IMR-90 (cell line): ENCODE measurements around the gene VGF. TPM values are rescaled to one million over a fixed set of nuclear protein-coding genes. Genes with fewer than 3 reads are reported as not detected.
A peak's percentile ranks its signal among the peaks of the same experiment; 100 is the strongest.

Source experiments
- ATAC-seq: fragments of 200-7000 bp; cut with Tn5 transposase; 2 replicates; pipeline ENCODE4 v1.9.1; 2020; ENCODE audit warnings: low read depth, mild to moderate bottlenecking, moderate library complexity
- BruUV-seq: library from RNA; stranded (reverse); fragments of 400-500 nt; replicated peaks from 2 replicates; lab custom pipeline; 2021; lab: Mats Ljungman, UMichigan
- CTCF ChIA-PET: fragments of 300-600 bp; formaldehyde crosslinking; extraction: SDS; loops from one replicate; lab custom pipeline; 2021; ENCODE audit warnings: antibody characterized with exemption; lab: Yijun Ruan, JAX
- POLR2A ChIA-PET: fragments of 300-600 bp; sonication (Branson Sonifier 250); formaldehyde crosslinking; loops from one replicate; lab custom pipeline; 2022; ENCODE audit warnings: antibody characterized with exemption; ENCODE audit not compliant: unreplicated experiment; lab: Charles Lee
- DNase-seq: peaks from one replicate; pipeline ENCODE4 v3.0.0; 2013
- H2AFZ ChIP-seq: replicated peaks from 2 replicates; pipeline ENCODE3; 2013; ENCODE audit warnings: low read length, mild to moderate bottlenecking; ENCODE audit not compliant: poor library complexity
- H2AK5ac ChIP-seq: 2 replicates; pipeline ENCODE4 v1.6.1; 2013; ENCODE audit warnings: low read depth, low read length, inconsistent platforms
- H2AK9ac ChIP-seq: replicated peaks from 2 replicates; pipeline ENCODE3; 2013; ENCODE audit warnings: mild to moderate bottlenecking, low read depth, low read length, moderate library complexity; ENCODE audit not compliant: poor library complexity
- H2BK120ac ChIP-seq: 2 replicates; pipeline ENCODE4 v1.6.1; 2013; ENCODE audit warnings: low read depth, low read length, inconsistent platforms
- H2BK15ac ChIP-seq: 3 replicates; pipeline ENCODE4 v1.6.1; 2013; ENCODE audit warnings: low read depth, low read length, inconsistent platforms
- H2BK20ac ChIP-seq: 2 replicates; pipeline ENCODE4 v1.6.1; 2013; ENCODE audit warnings: low read depth, mild to moderate bottlenecking, inconsistent platforms, low read length, moderate library complexity
- H2BK5ac ChIP-seq: 2 replicates; pipeline ENCODE4 v1.6.1; 2013; ENCODE audit warnings: mild to moderate bottlenecking, low read depth, low read length, inconsistent platforms; ENCODE audit not compliant: poor library complexity, severe bottlenecking
- H3K14ac ChIP-seq: replicated peaks from 2 replicates; pipeline ENCODE4 v1.6.1; 2013; ENCODE audit warnings: low read depth, low read length, inconsistent platforms
- H3K18ac ChIP-seq: 2 replicates; pipeline ENCODE4 v1.6.1; 2013; ENCODE audit warnings: low read depth, low read length, control low read depth
- H3K23ac ChIP-seq: 2 replicates; pipeline ENCODE4 v1.6.1; 2013; ENCODE audit warnings: low read depth, low read length, inconsistent platforms
- H3K27ac ChIP-seq: 2 replicates; pipeline ENCODE4 v1.5.1; 2013; ENCODE audit warnings: mild to moderate bottlenecking, control low read depth, low read length; ENCODE audit not compliant: insufficient read depth
- H3K27me3 ChIP-seq: 2 replicates; pipeline ENCODE4 v1.6.1; 2013; ENCODE audit warnings: low read length; ENCODE audit not compliant: control insufficient read depth, insufficient read depth
- H3K36me3 ChIP-seq: 2 replicates; pipeline ENCODE4 v1.6.1; 2013; ENCODE audit warnings: low read length, mixed read lengths; ENCODE audit not compliant: control insufficient read depth, insufficient read depth
- H3K4ac ChIP-seq: 2 replicates; pipeline ENCODE4 v1.6.1; 2013; ENCODE audit warnings: low read depth, low read length, inconsistent platforms
- H3K4me1 ChIP-seq: 2 replicates; pipeline ENCODE4 v1.6.1; 2013; ENCODE audit warnings: low read length, mixed read lengths; ENCODE audit not compliant: control insufficient read depth, insufficient read depth
- H3K4me2 ChIP-seq: 2 replicates; pipeline ENCODE4 v1.6.1; 2013; ENCODE audit warnings: low read depth, mild to moderate bottlenecking, control low read depth, low read length, moderate library complexity
- H3K4me3 ChIP-seq: 2 replicates; pipeline ENCODE4 v1.5.1; 2013; ENCODE audit warnings: low read depth, mild to moderate bottlenecking, control low read depth, low read length, moderate library complexity; ENCODE audit not compliant: insufficient read depth
- H3K56ac ChIP-seq: 2 replicates; pipeline ENCODE4 v1.6.1; 2013; ENCODE audit warnings: low read length, inconsistent platforms; ENCODE audit not compliant: insufficient read depth; ENCODE audit errors: extremely low read depth
- H3K79me1 ChIP-seq, 2 experiments: 2 replicates each; pipeline ENCODE4 v1.6.1; 2013; ENCODE audit warnings: low read length in 2 of 2, inconsistent platforms in 1 of 2, low read depth in 1 of 2
- H3K9ac ChIP-seq: 2 replicates; pipeline ENCODE4 v1.6.1; 2013; ENCODE audit warnings: low read depth, low read length, control low read depth
- H3K9me1 ChIP-seq: 2 replicates; pipeline ENCODE4 v1.6.1; 2013; ENCODE audit warnings: low read length, inconsistent platforms; ENCODE audit not compliant: insufficient read depth
- H3K9me3 ChIP-seq: 2 replicates; pipeline ENCODE4 v1.6.1; 2013; ENCODE audit warnings: low read length; ENCODE audit not compliant: control insufficient read depth, insufficient read depth
- H4K20me1 ChIP-seq: 2 replicates; pipeline ENCODE4 v1.6.1; 2013; ENCODE audit warnings: low read length, inconsistent platforms; ENCODE audit not compliant: insufficient read depth
- H4K5ac ChIP-seq: 2 replicates; pipeline ENCODE4 v1.6.1; 2013; ENCODE audit warnings: mild to moderate bottlenecking, low read depth, low read length, control low read depth
- H4K8ac ChIP-seq, 2 experiments: 2 replicates each; pipeline ENCODE4 v1.6.1; 2013; ENCODE audit warnings: low read depth in 2 of 2, low read length in 2 of 2, control low read depth in 1 of 2, inconsistent platforms in 1 of 2
- H4K91ac ChIP-seq: 2 replicates; pipeline ENCODE4 v1.6.1; 2013; ENCODE audit warnings: low read depth, low read length, inconsistent platforms; ENCODE audit not compliant: insufficient read depth
- CEBPB ChIP-seq: IDR thresholded peaks from 2 replicates; pipeline ENCODE4 v1.6.1; 2012; ENCODE audit warnings: low read depth, low read length, improper control_type of control experiment
- WGBS, 2 experiments: methylation state at CpG; one replicate each; pipeline versions ENCODE4 v1.1.5 to v1.1.7; 2013; ENCODE audit warnings: missing lambda C conversion rate in 2 of 2; ENCODE audit not compliant: insufficient read length in 1 of 2; ENCODE audit errors: extremely low coverage in 2 of 2; 5-methylcytosine and 5-hydroxymethylcytosine counted together
- dilution Hi-C: fragments of 300-500 bp; cut with HindIII; formaldehyde crosslinking; loops from one replicate; pipeline ENCODE4 v1.14.3; 2018; ENCODE audit warnings: low sequenced_read_pairs; ENCODE audit not compliant: unreplicated experiment
- in situ Hi-C: fragments of 300-500 bp; cut with MboI; formaldehyde crosslinking; loops from 3 replicates; pipeline ENCODE4 v1.14.3; 2019; ENCODE audit warnings: low sequenced_read_pairs, inconsistent platforms, mixed read lengths
- intact Hi-C: fragments of 100-400 bp; cut with micrococcal nuclease; formaldehyde crosslinking; loops from 2 replicates; pipeline ENCODE4 v1.10.0; 2022
- polyA plus RNA-seq, 3 experiments: library from polyadenylated mRNA; depleted of rRNA; stranded (reverse); fragments of >200 nt; gene quantifications; 2 replicates each; pipeline ENCODE4 v1.2.3, GENCODE V29; 2012; ENCODE audit warnings: low replicate concordance in 1 of 3
- total RNA-seq: library from RNA; depleted of rRNA; stranded (reverse); fragments of >200 nt; gene quantifications from 2 replicates; pipeline ENCODE4 v1.2.3, GENCODE V29; 2012
- TF ChIP-seq, protein P1 (sequence below): fragments of 150-350 bp; IDR thresholded peaks from 2 replicates; pipeline ENCODE4 v1.6.1; 2017; ENCODE audit warnings: mild to moderate bottlenecking, antibody characterized with exemption, low read length, low read depth

VGF gene
- total and polyA plus RNA-seq, 2 of the 4 experiments (the other 2 are of a cell fraction), result 0.18 to 0.50 TPM

DNA sequence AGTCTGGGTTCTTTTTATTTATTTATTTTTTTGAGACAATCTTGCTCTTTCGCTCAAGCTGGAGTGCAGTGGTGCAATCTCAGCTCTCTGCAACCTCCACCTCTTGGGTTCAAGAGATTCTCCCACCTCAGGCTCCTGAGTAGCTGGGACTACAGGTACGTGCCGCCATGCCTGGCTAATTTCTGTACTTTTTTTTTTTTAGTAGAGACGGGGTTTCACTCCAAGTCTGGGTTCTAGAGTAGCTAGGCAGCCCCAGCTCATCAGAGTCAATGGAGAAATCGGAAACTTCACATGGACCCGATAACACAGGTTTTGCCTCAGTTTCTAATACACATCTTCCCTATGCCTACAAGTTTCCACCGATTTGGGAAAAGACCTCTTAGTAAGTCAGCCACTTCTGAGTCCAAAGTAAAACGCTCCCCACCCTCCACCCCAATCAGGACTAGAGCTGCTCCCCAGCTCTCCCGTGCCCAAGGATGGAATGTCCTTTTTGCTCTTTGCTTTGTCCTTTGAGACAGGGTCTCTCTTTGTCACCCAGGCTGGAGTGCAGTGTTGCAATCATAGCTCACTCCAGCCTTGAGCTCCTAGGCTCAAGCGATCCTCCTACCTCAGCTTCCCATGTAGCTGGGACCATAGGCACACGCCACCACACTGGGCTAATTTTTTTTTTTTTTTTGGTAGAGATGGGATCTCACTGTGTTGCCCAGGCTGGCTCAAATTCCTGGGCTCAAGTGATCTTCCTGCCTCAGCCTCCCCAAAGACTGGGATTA, 42.3 kb downstream of the VGF start:
- H3K27ac ChIP-seq, result peak overlapping the region; percentile 93
- DNase-seq (no peak), ATAC-seq (no peak)
- H3K9ac ChIP-seq, result peak overlapping the region; percentile 75
- H3K4me2 ChIP-seq, result no peak overlapping the region
- H3K18ac ChIP-seq, result peak overlapping the region; percentile 72
- peak overlapping the region; percentile 96 for H3K56ac ChIP-seq
- H3K9me1 ChIP-seq, result peaks cover 29% of the 10 kb centered on the region
- in situ Hi-C loops (loop anchor here (25.0 kb wide), 1 partner anchor 686 kb away; the partner anchor contains the start of genes MEPCE, PPP1R35 and ZCWPW1), intact Hi-C loops (loop anchor here (1.0 kb wide), 1 partner anchor 23 kb away; no protein-coding TSS in a partner anchor), dilution Hi-C loops (no loop called here)
- H2AK5ac ChIP-seq, result peak overlapping the region; percentile 98
- H3K36me3 ChIP-seq, result peaks cover under 1% of the 10 kb centered on the region; the same call in 1 of the 2 replicates
- H2AFZ ChIP-seq, result peak overlapping the region; percentile 15
- peak overlapping the region; percentile 98 for H2BK15ac ChIP-seq
- H3K9me3 ChIP-seq, result no peaks in the 10 kb centered on the region
- H3K14ac ChIP-seq, result peak overlapping the region; percentile 99
- ChIA-PET POLR2A (interaction anchor here (0.6 to 1.2 kb wide), 2 partner anchors 12 to 511 kb away, joined by 4 to 7 read pairs; no protein-coding TSS in a partner anchor), CTCF (interaction anchor here (0.6 to 1.5 kb wide), 5 partner anchors 11 to 46 kb away, joined by 3 to 5 read pairs (median 3); no protein-coding TSS in a partner anchor)
- H3K23ac ChIP-seq, result peak overlapping the region; percentile 97
- peak overlapping the region; percentile 97 for H3K4ac ChIP-seq
- H4K20me1 ChIP-seq, result peaks cover 11% of the 10 kb centered on the region
- H2AK9ac ChIP-seq, result peak overlapping the region; percentile 78
- H4K91ac ChIP-seq, result peak overlapping the region; percentile 96
- peak overlapping the region; percentile 96 for H2BK5ac ChIP-seq
- H3K27me3 ChIP-seq, result no peaks in the 10 kb centered on the region
- no TSS peak for BruUV-seq
- H3K79me1 ChIP-seq, result peaks cover 4 to 53% of the 10 kb centered on the region in 2 experiments; a peak in 2 of 4 replicates
- WGBS, 2 experiments, result 94% methylated on average over 5 of the region's 11 CpGs; no CpG with 5 or more reads in 1 of the 2 experiments
- peak overlapping the region; percentile 97 for H2BK20ac ChIP-seq
- peaks cover 25% of the 10 kb centered on the region for H3K4me1 ChIP-seq
- TF ChIP-seq, protein P1, sequence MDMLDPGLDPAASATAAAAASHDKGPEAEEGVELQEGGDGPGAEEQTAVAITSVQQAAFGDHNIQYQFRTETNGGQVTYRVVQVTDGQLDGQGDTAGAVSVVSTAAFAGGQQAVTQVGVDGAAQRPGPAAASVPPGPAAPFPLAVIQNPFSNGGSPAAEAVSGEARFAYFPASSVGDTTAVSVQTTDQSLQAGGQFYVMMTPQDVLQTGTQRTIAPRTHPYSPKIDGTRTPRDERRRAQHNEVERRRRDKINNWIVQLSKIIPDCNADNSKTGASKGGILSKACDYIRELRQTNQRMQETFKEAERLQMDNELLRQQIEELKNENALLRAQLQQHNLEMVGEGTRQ, result no peak
- TF ChIP-seq CEBPB, result 0 out of 2 replicates have a peak, but pooled peaks have one; percentile 35
- H4K5ac ChIP-seq, result peak overlapping the region; percentile 83
- H2BK120ac ChIP-seq, result peak overlapping the region; percentile 94
- no peak overlapping the region for H3K4me3 ChIP-seq
- peak overlapping the region; percentile 73 to 98 for H4K8ac ChIP-seq
